ENCODE results near the gene SEMA3C.

The SEMA3C gene

DNA sequence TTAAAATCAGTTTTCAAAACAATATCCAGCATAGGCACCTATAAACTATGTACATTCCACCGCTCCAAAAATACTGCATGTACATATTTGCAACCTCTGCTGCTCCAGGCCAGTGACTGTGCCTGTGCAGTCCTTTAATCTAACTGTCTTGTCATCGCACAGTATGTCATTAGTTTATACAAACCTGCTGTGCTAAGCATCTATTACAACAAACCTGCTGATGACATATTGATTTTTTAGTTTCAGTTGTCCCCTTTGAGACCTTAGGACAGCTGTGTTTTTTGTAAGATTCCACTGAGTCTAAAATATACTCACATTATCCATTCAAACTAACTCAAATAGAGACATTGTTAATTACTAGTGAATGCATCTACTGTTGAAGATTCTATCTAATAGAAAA is 33.1 kb downstream of the SEMA3C start:
- DNase-seq (ENCODE audit: low read depth in 2 of 2) = no peak

DNA sequence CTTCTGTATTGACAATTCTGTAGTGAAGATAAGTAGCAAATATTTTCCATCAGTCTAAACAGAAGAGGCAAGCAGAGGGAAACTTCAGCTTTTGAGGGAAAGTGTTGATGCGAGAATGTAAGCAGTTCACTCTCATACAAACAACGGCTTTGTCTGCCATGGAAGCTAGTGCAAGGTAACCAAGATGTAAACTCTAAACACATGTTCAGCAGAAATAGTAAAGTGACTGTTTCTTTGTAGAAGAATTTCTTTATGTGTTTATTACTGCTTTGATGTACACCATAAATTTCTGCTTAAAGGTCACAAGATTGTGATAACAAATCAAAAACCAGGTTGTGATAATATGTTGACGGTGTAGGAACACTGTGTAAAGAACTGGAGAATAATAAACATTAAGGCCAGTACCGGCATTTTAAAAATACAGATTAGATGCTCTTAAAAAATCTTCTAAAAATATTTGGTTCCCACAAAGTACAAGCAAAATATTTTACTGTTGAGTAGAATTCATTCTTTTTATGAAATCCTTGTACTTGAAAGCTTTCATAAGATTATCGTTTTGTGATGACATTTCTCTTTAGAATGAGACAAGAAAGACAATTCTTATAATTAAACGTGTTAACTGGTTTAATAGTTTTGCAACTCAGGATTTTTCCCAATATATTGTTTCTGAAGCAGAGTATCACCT is 34.2 kb downstream of the SEMA3C start:
- DNase-seq (ENCODE audit: low read depth in 2 of 2) = no peak

GRCh38 chr7:80883154-80884025 is 35.5 kb downstream of the SEMA3C start:
- peak; percentile 96 to 97 for DNase-seq (ENCODE audit: low read depth in 2 of 2)

DNA sequence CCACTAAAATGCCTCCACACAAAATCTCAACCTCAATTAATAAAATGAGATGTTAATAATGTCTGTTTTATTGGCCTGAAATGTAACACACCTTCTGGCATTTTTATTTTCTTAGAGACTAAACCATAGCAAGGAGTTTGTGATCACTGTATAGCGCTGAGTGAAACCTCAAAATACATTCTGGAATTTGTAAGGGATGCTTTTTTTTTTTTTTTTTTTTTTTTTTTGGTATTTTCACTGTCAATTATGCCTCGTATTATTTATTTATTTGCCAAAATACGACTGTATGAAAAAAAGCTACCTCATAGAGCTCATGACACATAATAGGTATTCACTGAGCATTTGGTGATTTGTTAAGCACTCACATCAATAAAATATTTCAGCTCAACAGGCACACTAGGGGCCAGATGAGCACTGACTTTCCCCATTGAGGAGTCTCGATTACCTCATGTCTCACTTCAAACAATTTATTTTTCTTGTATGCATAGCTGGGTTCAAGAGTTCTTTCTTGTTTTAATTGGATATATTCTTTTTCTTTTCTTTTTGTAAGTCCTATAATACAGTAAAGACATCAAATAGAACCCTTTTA is 36.5 kb downstream of the SEMA3C start:
- no peak for DNase-seq (ENCODE audit: low read depth in 2 of 2)

DNA sequence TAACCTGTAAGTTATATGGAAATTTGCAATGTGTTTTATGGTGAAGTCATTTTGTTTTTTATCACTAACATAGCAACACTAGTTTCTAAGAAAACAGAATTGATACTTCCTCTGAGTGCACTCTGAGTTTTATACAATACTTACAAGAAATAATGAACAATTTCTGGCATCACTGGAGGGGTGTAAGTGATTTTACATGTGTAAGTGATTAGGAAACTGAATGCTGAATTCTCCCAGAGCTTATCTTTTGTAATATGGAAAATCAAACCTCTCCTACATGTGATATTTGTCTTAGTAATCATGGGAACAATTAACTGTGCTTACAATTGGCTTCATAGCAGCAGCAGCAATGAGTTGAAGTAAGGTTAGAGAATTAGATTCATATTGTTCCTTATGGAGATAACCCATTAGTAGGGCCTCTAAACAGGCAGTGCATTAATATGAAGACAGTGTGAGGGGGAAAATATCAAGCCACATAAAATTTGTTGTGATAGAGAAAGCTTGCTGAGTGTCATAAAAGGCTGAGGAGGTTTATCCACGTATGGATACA is 37.4 kb downstream of the SEMA3C start:
- DNase-seq (ENCODE audit: low read depth in 2 of 2) = no peak

GRCh38 chr7:80879849-80880248 is 39.0 kb downstream of the SEMA3C start:
- peak in 1 of 2 experiments; percentile 30 for DNase-seq (ENCODE audit: low read depth in 2 of 2)

GRCh38 chr7:80876894-80877414 is 41.9 kb downstream of the SEMA3C start:
- DNase-seq (ENCODE audit: low read depth in 2 of 2) = peak; percentile 58 to 66

- DNase-seq (ENCODE audit: low read depth in 2 of 2) = no peak
Measured at GRCh38 chr7:80875537-80876120, 43.2 kb downstream of the SEMA3C start.

GRCh38 chr7:80873140-80873539 is 45.7 kb downstream of the SEMA3C start:
- no peak for DNase-seq (ENCODE audit: low read depth in 2 of 2)

DNA sequence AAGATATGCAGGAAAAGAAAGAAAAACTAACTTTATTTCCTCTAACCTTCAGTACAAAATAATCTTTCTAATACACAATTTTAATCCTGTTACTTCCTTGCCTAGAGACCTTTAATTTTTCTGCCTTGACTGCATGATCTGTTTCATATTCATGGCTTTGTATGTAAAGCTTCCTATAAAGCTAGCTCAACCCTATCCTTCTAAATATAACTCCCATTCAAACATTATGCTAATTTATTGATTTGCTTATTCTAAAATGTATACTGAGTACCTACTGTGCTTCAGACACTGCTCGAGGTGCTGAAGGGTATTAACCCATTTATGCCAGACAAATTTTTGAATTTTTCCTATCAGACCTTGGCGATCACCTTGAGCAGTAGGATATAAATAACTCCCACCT is 47.6 kb downstream of the SEMA3C start:
- DNase-seq (ENCODE audit: low read depth in 2 of 2) = no peak

DNA sequence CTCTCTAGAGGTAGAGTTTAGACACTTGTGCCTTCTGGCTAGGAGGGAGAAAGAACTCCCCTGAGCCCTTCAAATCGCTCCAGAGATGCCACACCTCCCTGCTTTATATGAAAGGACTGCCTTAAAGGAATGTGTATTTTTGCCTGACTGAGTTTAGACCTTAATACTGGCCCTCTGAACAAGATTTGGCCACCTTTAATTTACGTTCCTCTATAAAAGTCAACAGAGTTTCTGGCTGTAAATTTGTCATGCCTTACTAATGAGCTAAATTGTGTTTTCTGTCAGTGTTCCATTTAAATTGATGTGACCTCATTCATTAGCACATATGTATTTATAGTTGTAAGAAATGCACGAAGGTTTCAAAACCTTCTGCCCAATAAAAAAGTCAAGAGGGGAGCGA is 48.0 kb downstream of the SEMA3C start:
- DNase-seq (ENCODE audit: low read depth in 2 of 2) = no peak

- DNase-seq (ENCODE audit: low read depth in 2 of 2) = no peak
Measured at GRCh38 chr7:80869821-80870751, 48.8 kb downstream of the SEMA3C start.

DNA sequence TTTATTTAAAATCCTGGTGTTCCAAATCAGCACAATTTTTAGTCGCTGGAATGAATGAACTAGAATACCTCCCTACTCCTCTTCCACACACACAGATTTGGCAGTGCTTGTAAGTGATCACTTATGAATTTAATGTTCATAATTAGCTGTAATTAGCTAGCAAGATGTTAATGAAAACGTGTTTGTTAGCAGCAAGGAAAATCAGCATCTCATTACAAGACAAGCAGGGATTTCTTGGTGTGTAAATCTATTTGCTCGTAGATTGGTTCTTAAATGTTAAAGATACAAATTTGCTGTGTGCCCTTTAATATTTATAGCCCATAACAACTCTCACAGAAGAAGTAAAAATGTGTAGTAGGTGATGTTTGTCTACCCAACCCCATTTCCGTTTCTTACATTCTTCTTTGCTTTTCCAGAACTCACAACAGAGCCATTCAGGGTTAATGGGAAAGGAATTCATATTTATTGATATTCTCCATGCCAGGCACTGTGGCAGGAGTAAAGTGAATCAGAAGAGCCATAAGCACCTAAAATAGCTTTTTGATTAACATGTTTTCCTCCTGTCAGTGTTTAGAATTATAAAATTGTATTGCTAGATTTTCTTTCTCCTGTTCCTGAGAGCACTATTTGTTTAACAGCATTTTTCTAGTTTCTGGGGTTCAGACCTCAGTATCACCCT is 49.6 kb downstream of the SEMA3C start:
- DNase-seq (ENCODE audit: low read depth in 2 of 2) = no peak

GRCh38 chr7:80868566-80868965 is 50.3 kb downstream of the SEMA3C start:
- no peak for DNase-seq (ENCODE audit: low read depth in 2 of 2)

DNA sequence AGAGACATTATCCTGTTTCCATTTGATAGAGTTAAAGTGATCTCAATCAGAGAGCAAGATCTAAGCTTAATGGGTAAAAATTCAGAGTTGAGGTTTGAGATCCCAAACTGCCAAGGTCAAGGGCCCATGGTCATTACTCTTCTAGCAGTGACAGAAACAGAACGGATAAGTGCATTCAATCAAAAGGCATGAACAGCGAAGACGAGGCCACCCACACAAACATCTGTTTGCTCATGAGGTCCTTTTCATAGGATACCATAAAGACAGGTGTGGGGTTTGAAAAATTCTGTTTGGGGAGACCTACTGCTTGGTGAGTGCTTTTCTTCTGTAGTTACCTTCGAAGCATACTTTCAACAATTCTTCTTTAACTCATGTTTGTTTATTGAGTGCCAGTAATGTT is 58.3 kb downstream of the SEMA3C start:
- no peak for DNase-seq (ENCODE audit: low read depth in 2 of 2)

- DNase-seq (ENCODE audit: low read depth in 2 of 2) = no peak
Measured at GRCh38 chr7:80859272-80859970, 59.4 kb downstream of the SEMA3C start.

- no peak for DNase-seq (ENCODE audit: low read depth in 2 of 2)
Measured at GRCh38 chr7:80858141-80858903, 60.5 kb downstream of the SEMA3C start.

GRCh38 chr7:80856769-80857168 is 62.1 kb downstream of the SEMA3C start:
- DNase-seq (ENCODE audit: low read depth in 2 of 2) = no peak

Data from fibroblast of skin of left quadriceps (primary cell).